Stimulated activated CD8-positive, alpha-beta memory T cell treated with anti-CD3 and anti-CD28 coated beads, Interleukin-7, amount 100 ng/mL, for 1 hour (primary cell): ENCODE data around the gene ARHGAP42.
"Not testable (repeated sequence)": the region's sequence is repeated elsewhere in the genome, so short reads cannot be mapped to it uniquely, and the experiment has no call there.

ENCODE experiments used
- DNase-seq, 2 donors: peaks; one replicate each; pipeline ENCODE4 v3.0.0-alpha.2; 2020; ENCODE audit warnings: low read depth in 2 of 2

The ARHGAP42 gene

DNA sequence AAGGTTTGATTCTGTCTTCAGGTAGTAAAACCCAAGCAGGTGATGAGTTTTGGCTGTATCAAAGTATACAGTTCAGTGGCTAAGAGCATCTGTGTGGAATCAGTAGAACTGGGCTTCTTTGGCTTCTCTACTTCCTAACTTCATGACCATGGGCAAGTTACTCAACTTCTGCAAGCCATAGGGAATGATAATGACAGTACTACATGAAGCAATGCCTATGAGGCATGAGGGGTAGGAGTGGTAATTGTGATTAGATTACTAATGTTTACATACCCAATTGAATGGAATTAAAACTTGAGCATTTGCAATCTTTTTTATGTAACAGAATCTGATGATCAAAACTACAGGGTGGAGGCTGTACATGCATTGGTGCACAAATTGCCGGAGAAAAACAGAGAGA lies 278.3 kb downstream of the ARHGAP42 start:
- no peak for DNase-seq

DNA sequence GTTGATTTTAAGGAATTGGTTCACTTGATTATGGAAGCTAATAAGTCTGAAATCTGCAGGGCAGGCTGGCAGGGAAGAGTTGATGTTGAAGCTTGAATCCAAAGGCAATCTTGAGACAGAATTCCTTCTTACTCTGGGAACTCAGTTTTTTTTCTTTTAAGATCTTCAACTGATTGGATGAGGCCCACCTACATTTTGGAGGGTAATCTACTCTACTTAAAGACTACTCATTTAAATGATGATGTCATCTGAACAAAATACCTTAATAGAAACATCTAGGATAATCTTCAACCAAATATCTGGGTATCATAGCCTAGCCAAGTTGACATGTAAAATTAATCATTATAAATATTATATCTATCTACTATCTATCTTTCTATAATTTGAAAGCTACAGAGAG lies 279.3 kb downstream of the ARHGAP42 start:
- DNase-seq = no peak

DNA sequence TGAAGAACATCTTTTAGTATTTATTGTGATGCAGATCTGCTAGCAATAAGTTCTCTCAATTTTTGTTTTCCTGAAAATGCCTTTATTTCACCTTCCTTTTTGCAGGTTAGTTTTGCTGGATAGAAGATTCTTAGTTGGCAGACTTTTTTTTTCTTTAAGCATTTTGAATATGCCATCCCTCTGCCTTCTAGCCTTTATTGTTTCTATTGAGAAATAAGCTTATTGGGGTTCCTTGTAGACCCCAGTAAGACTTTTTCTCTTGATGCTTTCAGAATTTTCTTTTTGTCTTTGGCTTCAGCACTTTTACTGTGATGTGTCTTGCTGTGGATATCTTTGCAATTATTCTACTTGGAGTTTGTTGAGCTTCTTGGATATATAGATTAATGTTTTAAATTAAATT lies 281.9 kb downstream of the ARHGAP42 start:
- DNase-seq = no peak

DNA sequence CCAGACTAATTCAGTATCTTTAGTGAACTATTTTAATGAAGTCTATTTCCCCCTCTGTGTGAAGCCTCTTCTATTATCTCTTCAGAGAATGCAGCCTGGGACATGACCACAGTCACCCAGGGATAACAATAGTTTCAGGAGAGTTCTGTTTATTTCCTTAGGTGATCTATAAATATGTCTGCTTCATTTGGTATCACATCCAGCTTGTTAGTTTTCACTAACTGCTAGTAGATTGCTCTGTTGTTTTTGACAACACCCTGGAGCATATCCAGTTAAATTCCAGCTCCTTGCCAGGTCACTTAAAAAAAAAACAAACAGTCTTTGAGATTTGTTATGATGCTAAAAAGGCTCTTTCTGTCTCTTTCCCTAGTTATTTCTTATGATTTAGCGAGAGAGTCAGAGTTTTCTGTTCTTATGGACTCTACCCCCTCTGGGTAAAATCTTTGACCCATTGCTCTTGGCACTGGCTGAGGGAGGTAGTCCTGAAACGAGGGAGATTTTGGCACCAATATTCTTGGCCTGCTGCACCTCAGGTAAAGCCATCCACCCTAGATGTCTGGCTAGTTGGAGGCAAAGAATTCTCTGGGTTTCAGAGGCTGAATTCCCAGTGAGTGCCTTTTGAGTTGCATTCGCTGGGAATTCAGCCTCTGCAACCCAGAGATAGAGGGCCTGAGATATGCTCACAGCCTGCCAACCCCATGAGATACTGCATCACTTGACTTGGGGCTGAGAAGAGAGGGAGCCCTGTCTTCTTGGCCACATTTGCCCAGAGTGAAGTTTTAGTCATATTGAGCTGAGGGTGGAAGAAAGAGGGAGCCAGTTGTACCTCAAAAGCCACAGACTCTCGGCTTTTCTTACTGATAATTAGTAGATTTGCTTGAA lies 283.4 kb downstream of the ARHGAP42 start:
- DNase-seq = no peak

DNA sequence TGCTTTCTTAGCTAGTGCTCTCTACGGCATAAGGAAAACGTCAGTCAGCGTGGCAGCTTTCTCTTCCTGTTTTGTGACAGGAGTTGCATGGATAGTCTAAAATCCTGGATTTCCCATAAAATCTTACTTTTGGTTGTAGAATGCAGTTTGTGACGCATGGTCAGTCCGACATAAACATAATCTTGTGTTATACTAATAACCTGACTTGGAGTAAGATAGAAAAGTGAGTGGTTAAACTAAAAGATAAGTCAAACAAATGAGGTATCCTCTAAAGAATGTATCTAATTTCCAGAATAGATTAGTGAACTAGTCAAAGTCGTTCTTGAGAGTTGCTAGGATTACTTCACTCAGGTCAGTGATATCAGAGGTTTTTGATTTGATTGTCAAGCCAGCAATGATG lies 285.0 kb downstream of the ARHGAP42 start:
- no peak for DNase-seq

DNA sequence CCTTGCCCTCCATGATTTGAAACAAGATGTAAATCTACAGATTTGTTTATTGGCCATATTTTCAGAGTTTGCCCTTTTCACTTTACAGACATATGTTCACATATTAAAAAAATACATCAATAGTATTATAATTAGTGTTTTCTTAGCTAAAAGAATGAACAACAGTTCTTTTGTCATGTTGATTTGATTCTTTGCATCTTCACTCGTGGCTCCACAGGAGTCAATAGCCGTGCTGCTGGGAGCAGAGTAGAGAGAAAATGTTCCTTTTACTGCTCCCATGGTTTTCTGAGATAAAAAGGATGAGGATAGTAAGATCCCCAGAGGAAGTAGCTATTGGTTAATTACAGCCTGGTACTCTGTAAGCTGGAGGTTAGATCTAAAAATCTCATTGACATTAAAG lies 291.4 kb downstream of the ARHGAP42 start:
- no peak for DNase-seq

- DNase-seq = no peak
These were observed 291.9 kb downstream of the ARHGAP42 start for GRCh38 chr11:100978939-100979338.

GRCh38 chr11:100980156-100980555 lies 293.1 kb downstream of the ARHGAP42 start:
- no peak for DNase-seq

GRCh38 chr11:100981196-100981824 lies 294.2 kb downstream of the ARHGAP42 start:
- DNase-seq = no peak

GRCh38 chr11:100984668-100985067 lies 297.6 kb downstream of the ARHGAP42 start:
- DNase-seq = no peak

DNA sequence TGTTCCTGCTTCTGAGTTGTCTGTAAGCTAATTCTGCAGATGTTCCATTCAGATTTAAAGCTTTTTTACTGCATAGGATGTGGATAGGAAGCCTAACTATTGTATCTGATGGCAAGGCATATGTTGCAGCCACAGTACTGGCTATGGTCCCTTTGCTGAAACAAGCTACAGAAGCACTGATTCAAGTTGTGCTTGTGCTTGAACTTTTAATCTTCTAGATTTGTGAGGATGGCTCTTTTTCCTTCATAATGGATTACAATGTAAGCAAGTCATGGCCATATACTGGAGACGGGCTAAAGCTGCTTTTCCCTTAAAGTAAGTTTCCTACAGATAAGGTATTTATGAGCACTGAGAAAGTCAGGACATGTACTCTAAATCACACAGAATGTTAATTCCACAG lies 303.8 kb downstream of the ARHGAP42 start:
- no peak for DNase-seq

DNA sequence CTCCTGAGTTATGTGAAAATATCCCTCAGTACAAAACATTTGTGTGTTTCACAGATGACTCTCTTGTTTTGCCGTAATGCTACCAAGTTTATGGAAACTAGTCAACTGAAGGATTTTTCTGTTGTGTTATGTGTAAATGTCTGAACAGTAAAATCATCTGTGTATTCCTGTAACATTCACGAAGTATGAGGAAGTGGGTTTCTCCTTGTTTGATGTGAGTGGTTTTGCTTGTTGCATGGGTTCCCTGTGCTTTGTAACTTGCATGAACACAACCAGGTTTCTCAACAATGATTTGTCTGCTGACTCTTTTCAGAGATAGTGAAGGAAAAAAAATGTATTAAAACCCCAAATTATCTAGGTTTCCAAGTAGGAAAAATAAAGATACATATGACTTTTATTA lies 304.5 kb downstream of the ARHGAP42 start:
- no peak for DNase-seq

GRCh38 chr11:100994966-100995365 lies 307.9 kb downstream of the ARHGAP42 start:
- DNase-seq = no peak

GRCh38 chr11:100999756-101000155 lies 312.7 kb downstream of the ARHGAP42 start:
- DNase-seq = no peak

- no peak for DNase-seq
These were observed 316.4 kb downstream of the ARHGAP42 start for GRCh38 chr11:101003468-101003867.

- DNase-seq = no peak
These were observed 322.0 kb downstream of the ARHGAP42 start for GRCh38 chr11:101008961-101009689.

DNA sequence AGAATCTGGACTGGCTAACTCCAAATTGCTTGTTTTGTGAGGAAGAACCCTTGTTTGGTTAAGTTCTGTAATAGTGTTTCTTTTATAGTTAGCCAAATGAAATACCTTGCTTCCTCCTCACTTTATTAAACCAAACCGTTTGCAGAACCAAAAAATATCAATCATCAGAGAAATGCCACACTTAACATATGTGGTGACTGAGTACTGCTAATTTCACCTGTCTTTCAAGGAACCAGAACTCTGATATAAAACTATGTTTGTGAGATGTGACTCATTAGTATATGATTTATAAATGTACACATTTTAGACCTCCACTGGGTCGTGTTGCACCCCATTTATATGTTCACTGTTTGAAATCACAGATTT lies 322.6 kb downstream of the ARHGAP42 start:
- DNase-seq = no peak

GRCh38 chr11:101010899-101011298 lies 323.8 kb downstream of the ARHGAP42 start:
- DNase-seq = no peak

DNA sequence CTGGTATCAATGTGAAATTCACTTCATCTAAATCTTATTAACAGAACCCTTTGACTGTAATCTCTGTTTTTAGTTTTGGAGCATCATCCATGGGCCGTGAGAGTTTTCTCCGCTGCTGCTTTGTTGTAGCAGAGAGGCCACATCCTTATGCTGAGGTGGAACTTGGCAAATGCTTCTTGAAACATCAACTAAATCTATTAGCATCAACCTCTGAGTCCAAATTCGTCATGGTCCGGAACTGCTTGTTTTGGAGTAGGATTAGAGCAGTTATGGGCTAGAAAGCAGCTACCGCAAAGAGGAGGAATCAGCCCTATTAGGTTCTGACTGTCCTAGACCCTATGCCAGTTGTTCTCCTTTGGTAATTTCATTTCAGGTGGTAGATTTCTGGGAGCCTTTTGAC lies 324.8 kb downstream of the ARHGAP42 start:
- no peak for DNase-seq

- not testable (repeated sequence) for DNase-seq
These were observed 326.6 kb downstream of the ARHGAP42 start for GRCh38 chr11:101013702-101014101.

DNA sequence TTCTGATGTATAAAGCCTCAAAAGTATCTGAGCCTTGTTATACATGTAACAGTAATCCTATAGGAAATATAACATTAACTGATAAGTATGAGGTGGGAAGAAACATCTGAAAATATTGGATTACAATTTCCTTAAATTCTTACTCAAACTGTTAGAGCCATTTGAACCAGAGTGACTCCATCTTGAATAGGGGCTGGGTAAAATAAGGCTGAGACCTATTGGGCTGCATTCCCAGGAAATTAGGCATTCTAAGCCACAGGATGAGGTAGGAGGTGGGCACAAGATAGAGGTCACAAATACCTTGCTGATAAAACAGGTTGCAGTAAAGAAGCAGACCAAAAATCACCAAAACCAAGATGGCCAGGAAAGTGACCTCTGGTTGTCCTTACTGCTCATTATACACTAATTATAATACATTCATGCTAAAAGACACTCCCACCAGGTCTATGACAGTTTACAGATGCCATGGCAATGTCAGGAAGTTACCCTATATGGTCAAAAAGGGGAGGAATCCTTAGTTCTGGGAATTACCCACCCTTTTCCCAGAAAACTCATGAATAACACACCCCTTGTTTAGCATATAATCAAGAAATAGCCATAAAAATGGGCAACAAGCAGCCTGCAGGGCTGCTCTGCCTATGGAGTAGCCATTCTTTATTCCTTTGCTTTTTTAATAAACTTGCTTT lies 327.7 kb downstream of the ARHGAP42 start:
- DNase-seq = no peak

- DNase-seq = no peak
These were observed 332.8 kb downstream of the ARHGAP42 start for GRCh38 chr11:101019870-101020269.
